HepG2 (cell line): ENCODE data around the gene BCAS3. TPM values are rescaled to one million over a fixed set of nuclear protein-coding genes. Genes with fewer than 3 reads are reported as not detected.

Experiments
- ARNT2 ChIP-seq: sonication (generic); formaldehyde crosslinking; IDR thresholded peaks from 2 replicates; pipeline ENCODE4 v1.8.0; 2022; ENCODE audit warnings: mild to moderate bottlenecking, low read depth, missing genetic modification reagents, moderate library complexity
- ATF6 ChIP-seq: sonication (generic); formaldehyde crosslinking; conservative IDR thresholded peaks from 2 replicates; pipeline ENCODE4 v1.4.0; 2020; ENCODE audit warnings: missing genetic modification reagents
- BRD4 ChIP-seq: sonication (generic); formaldehyde crosslinking; IDR thresholded peaks from 2 replicates; pipeline ENCODE4 v1.4.0; 2020; ENCODE audit warnings: missing genetic modification reagents
- CBX2 ChIP-seq, 2 experiments: fragments of 200-600 bp in 1 of 2; sonication (generic); formaldehyde crosslinking in 1 of 2; IDR thresholded peaks; 2 replicates each; pipeline versions ENCODE4 v1.7.0 to v1.8.1; 2018 to 2022; ENCODE audit warnings: low read depth in 2 of 2, low read length in 1 of 2, mild to moderate bottlenecking in 1 of 2, missing genetic modification reagents in 1 of 2
- GATAD1 ChIP-seq: IDR thresholded peaks from 2 replicates; pipeline ENCODE4 v1.6.1; 2016; ENCODE audit warnings: missing genetic modification reagents, missing compliant biosample characterization
- GTF3A ChIP-seq: sonication (generic); formaldehyde crosslinking; conservative IDR thresholded peaks from 2 replicates; pipeline ENCODE4 v1.4.0; 2020; ENCODE audit warnings: mild to moderate bottlenecking, missing genetic modification reagents
- HOXA3 ChIP-seq: sonication (generic); formaldehyde crosslinking; IDR thresholded peaks from 2 replicates; pipeline ENCODE4 v1.5.0; 2020; ENCODE audit warnings: missing genetic modification reagents
- ISX ChIP-seq: sonication (generic); formaldehyde crosslinking; conservative IDR thresholded peaks from 2 replicates; pipeline ENCODE4 v1.5.0; 2020; ENCODE audit warnings: missing genetic modification reagents
- JUND ChIP-seq: sonication (generic); formaldehyde crosslinking; IDR thresholded peaks from 2 replicates; pipeline ENCODE4 v1.8.0; 2022; ENCODE audit warnings: mild to moderate bottlenecking, missing genetic modification reagents
- MED13 ChIP-seq: sonication (generic); formaldehyde crosslinking; IDR thresholded peaks from 2 replicates; pipeline ENCODE4 v1.5.0; 2020; ENCODE audit warnings: missing genetic modification reagents
- MIXL1 ChIP-seq: IDR thresholded peaks from 2 replicates; pipeline ENCODE4 v1.6.1; 2016
- NCOA2 ChIP-seq: sonication (generic); formaldehyde crosslinking; IDR thresholded peaks from 2 replicates; pipeline ENCODE4 v1.8.0; 2022; ENCODE audit warnings: inconsistent platforms
- NFE2L2 ChIP-seq: fragments of 150-350 bp; IDR thresholded peaks from 2 replicates; pipeline ENCODE4 v1.6.1; 2014; ENCODE audit warnings: low read length
- PCBP1 ChIP-seq: fragments of 200-400 bp; formaldehyde crosslinking; IDR thresholded peaks from 2 replicates; pipeline ENCODE4 v1.6.1; 2017; ENCODE audit warnings: mild to moderate bottlenecking, low read depth, low read length, borderline replicate concordance
- SNAPC2 ChIP-seq: sonication (generic); formaldehyde crosslinking; IDR thresholded peaks from 2 replicates; pipeline ENCODE4 v1.8.1; 2022; ENCODE audit warnings: mild to moderate bottlenecking, missing genetic modification reagents
- SP4 ChIP-seq: sonication (generic); formaldehyde crosslinking; IDR thresholded peaks from 2 replicates; pipeline ENCODE4 v1.8.1; 2023; ENCODE audit warnings: mild to moderate bottlenecking, missing genetic modification reagents
- ZNF441 ChIP-seq: sonication (generic); formaldehyde crosslinking; IDR thresholded peaks from 2 replicates; pipeline ENCODE4 v1.7.0; 2021; ENCODE audit warnings: missing genetic modification reagents, borderline replicate concordance
- ZNF503 ChIP-seq: sonication (generic); formaldehyde crosslinking; IDR thresholded peaks from 2 replicates; pipeline ENCODE4 v1.4.0; 2020; ENCODE audit warnings: missing genetic modification reagents
- polyA plus RNA-seq, 8 experiments: library from polyadenylated mRNA; depleted of rRNA in 3 of 8; stranded (reverse) in 7 of 8; unstranded in 1 of 8; fragments of >200 nt; fragmentation: Illumina TruSeq in 4 of 8; extraction: Trizol in 4 of 8; gene quantifications; 2 replicates each; pipeline versions ENCODE4 v1.2.1 to v1.2.3, GENCODE V29; 2011 to 2016; ENCODE audit warnings: low read depth in 4 of 8, missing spikeins in 1 of 8, mixed read lengths in 1 of 8; ENCODE audit not compliant: insufficient read depth in 1 of 8
- total RNA-seq, 5 experiments: library from RNA; depleted of rRNA; stranded (reverse); fragments of >200 nt; fragmentation: Illumina TruSeq; extraction: Trizol; gene quantifications; 2 replicates each; pipeline ENCODE4 v1.2.3, GENCODE V29; 2016; ENCODE audit warnings: low read depth in 1 of 5
- TF ChIP-seq, protein P1 (sequence below): sonication (generic); formaldehyde crosslinking; IDR thresholded peaks from 2 replicates; pipeline ENCODE4 v1.8.0; 2023; ENCODE audit warnings: mild to moderate bottlenecking, missing genetic modification reagents
- TF ChIP-seq, protein P2 (sequence below): sonication (generic); formaldehyde crosslinking; IDR thresholded peaks from 2 replicates; pipeline ENCODE4 v1.9.0; 2021; ENCODE audit warnings: missing genetic modification reagents, borderline replicate concordance
- TF ChIP-seq, protein P3 (sequence below): IDR thresholded peaks from 2 replicates; pipeline ENCODE4 v1.6.1; 2016; ENCODE audit warnings: low read depth

The BCAS3 gene
- total and polyA plus RNA-seq, 2 of the 13 experiments (the other 11 are each of a cell fraction or from before 2014, with no cell fraction given): 10.7 to 11.2 TPM

- no peak for TF ChIP-seq SNAPC2 (CRISPR knock-in tag)
- no peak for TF ChIP-seq NFE2L2
- no peak for TF ChIP-seq CBX2 (IDR thresholded peaks at IDR 0.05; ENCODE audit: low read depth, low read length)
- no peak for TF ChIP-seq CBX2 (CRISPR knock-in tag; IDR thresholded peaks at IDR 0.05; ENCODE audit: low read depth)
- TF ChIP-seq ISX (CRISPR knock-in tag): no peak
- TF ChIP-seq, protein P1, sequence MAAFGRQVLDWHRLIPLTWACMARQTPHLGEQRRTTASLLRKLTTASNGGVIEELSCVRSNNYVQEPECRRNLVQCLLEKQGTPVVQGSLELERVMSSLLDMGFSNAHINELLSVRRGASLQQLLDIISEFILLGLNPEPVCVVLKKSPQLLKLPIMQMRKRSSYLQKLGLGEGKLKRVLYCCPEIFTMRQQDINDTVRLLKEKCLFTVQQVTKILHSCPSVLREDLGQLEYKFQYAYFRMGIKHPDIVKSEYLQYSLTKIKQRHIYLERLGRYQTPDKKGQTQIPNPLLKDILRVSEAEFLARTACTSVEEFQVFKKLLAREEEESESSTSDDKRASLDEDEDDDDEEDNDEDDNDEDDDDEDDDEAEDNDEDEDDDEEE (CRISPR knock-in tag): no peak
- no peak for TF ChIP-seq ARNT2
- TF ChIP-seq GATAD1 (CRISPR knock-in tag): 0 out of 2 replicates have a peak, but pooled peaks have one; percentile 16
- peak; percentile 81 for TF ChIP-seq HOXA3 (CRISPR knock-in tag)
- no peak for TF ChIP-seq NCOA2 (CRISPR knock-in tag)
- no peak for TF ChIP-seq BRD4 (CRISPR knock-in tag)
- peak; percentile 59 for TF ChIP-seq SP4 (CRISPR knock-in tag)
- no peak for TF ChIP-seq JUND (CRISPR knock-in tag)
- TF ChIP-seq PCBP1: no peak
- no peak for TF ChIP-seq MED13 (CRISPR knock-in tag)
- TF ChIP-seq, protein P2, sequence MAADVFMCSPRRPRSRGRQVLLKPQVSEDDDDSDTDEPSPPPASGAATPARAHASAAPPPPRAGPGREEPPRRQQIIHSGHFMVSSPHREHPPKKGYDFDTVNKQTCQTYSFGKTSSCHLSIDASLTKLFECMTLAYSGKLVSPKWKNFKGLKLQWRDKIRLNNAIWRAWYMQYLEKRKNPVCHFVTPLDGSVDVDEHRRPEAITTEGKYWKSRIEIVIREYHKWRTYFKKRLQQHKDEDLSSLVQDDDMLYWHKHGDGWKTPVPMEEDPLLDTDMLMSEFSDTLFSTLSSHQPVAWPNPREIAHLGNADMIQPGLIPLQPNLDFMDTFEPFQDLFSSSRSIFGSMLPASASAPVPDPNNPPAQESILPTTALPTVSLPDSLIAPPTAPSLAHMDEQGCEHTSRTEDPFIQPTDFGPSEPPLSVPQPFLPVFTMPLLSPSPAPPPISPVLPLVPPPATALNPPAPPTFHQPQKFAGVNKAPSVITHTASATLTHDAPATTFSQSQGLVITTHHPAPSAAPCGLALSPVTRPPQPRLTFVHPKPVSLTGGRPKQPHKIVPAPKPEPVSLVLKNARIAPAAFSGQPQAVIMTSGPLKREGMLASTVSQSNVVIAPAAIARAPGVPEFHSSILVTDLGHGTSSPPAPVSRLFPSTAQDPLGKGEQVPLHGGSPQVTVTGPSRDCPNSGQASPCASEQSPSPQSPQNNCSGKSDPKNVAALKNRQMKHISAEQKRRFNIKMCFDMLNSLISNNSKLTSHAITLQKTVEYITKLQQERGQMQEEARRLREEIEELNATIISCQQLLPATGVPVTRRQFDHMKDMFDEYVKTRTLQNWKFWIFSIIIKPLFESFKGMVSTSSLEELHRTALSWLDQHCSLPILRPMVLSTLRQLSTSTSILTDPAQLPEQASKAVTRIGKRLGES (CRISPR knock-in tag): no peak
- TF ChIP-seq MIXL1 (CRISPR knock-in tag): no peak
- no peak for TF ChIP-seq ZNF441 (CRISPR knock-in tag)
- no peak for TF ChIP-seq ATF6 (CRISPR knock-in tag)
- TF ChIP-seq, protein P3, sequence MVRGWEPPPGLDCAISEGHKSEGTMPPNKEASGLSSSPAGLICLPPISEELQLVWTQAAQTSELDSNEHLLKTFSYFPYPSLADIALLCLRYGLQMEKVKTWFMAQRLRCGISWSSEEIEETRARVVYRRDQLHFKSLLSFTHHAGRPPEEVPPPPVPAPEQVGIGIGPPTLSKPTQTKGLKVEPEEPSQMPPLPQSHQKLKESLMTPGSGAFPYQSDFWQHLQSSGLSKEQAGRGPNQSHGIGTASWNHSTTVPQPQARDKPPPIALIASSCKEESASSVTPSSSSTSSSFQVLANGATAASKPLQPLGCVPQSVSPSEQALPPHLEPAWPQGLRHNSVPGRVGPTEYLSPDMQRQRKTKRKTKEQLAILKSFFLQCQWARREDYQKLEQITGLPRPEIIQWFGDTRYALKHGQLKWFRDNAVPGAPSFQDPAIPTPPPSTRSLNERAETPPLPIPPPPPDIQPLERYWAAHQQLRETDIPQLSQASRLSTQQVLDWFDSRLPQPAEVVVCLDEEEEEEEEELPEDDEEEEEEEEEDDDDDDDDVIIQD (CRISPR knock-in tag): 0 out of 2 replicates have a peak, but pooled peaks have one; percentile 44
- TF ChIP-seq ZNF503 (CRISPR knock-in tag): no peak
- TF ChIP-seq GTF3A (CRISPR knock-in tag): no peak
Observed at GRCh38 chr17:60766778-60767190, 89.1 kb downstream of the BCAS3 start (continued).
